Measurements from ENCODE around the gene RHO. TPM values are rescaled to one million over a fixed set of nuclear protein-coding genes. Genes with fewer than 3 reads are reported as not detected.
A peak's percentile ranks its signal among the peaks of the same experiment; 100 is the strongest.

RHO gene
- total and polyA plus RNA-seq, 2 donors (not counting 1 experiment from before 2014, with no cell fraction given), result 0.10 TPM; not detected in 1

- no peaks in the 10 kb centered on the region for H3K9me3 ChIP-seq (ENCODE audit: control extremely low read depth in 1 of 3, control insufficient read depth in 2 of 3, insufficient read depth in 1 of 3, low read length in 2 of 3)
- peaks cover 50 to 59% of the 10 kb centered on the region in 2 donors for H3K4me1 ChIP-seq (ENCODE audit: control insufficient read depth in 2 of 2, insufficient read depth in 2 of 2, low read length in 2 of 2)
- Mint-ChIP-seq H3K9me3 (ENCODE audit: insufficient read depth) (no peaks in the 10 kb centered on the region), H3K4me3 (peak overlapping the region; percentile 45), H3K4me1 (peaks cover 66% of the 10 kb centered on the region), H3K27ac (peak overlapping the region; percentile 98), H3K27me3 (no peaks in the 10 kb centered on the region)
- CTCF ChIA-PET, result interaction anchor here (2.5 to 2.8 kb wide), 2 partner anchors 53 to 85 kb away, joined by 9 to 30 read pairs; no protein-coding TSS in a partner anchor
- no peaks in the 10 kb centered on the region for H3K36me3 ChIP-seq (replicated peaks in 1 of 2; ENCODE audit: control extremely low read depth in 1 of 2, control insufficient read depth in 1 of 2, extremely low read depth in 1 of 2, insufficient read depth in 2 of 2, low read length in 1 of 2)
- no peaks in the 10 kb centered on the region for H4K20me1 ChIP-seq (ENCODE audit: control insufficient read depth, insufficient read depth, low read length, poor library complexity, severe bottlenecking)
- no peak for DNase-seq
- H3K27me3 ChIP-seq (replicated peaks in 1 of 4; ENCODE audit: control extremely low read depth in 1 of 4, control insufficient read depth in 3 of 4, insufficient read depth in 4 of 4, low read length in 3 of 4), result no peaks in the 10 kb centered on the region
- TF ChIP-seq CTCF (IDR thresholded peaks at IDR 0.05), result no peak
- no peak for TF ChIP-seq EZH2 (IDR thresholded peaks at IDR 0.05; ENCODE audit: borderline replicate concordance, insufficient read depth, low read depth, low read length, poor library complexity, severe bottlenecking)
- intact Hi-C loops (cut with micrococcal nuclease), result loop anchor here (5.0 kb wide), 4 partner anchors 83 to 537 kb away; partner anchors contain the start of genes MBD4 and RAB43
- H3K4me3 ChIP-seq (ENCODE audit: control extremely low read depth in 1 of 5, extremely low read depth in 1 of 5, insufficient read depth in 1 of 5, low read depth in 2 of 5, low read length in 4 of 5), result no peak overlapping the region
- H3K9ac ChIP-seq (ENCODE audit: low read length), result no peak overlapping the region
- WGBS (ENCODE audit: insufficient coverage), result 84% methylated on average over 14 of the region's 19 CpGs
- H3K27ac ChIP-seq (ENCODE audit: low read length in 2 of 2), result peak overlapping the region in 1 of 2 donors; percentile 83
- H3K4me2 ChIP-seq (replicated peaks; ENCODE audit: low read depth, low read length, poor library complexity, severe bottlenecking), result peak overlapping the region; percentile 82
- no peaks in the 10 kb centered on the region for H3K79me2 ChIP-seq (ENCODE audit: control insufficient read depth, insufficient read depth, low read length)
- POLR2A ChIA-PET, result interaction anchor here (1.6 to 3.4 kb wide), 3 partner anchors 17 to 50 kb away, joined by 4 to 55 read pairs (median 13); partner anchors contain the start of gene PLXND1
- ATAC-seq (ENCODE audit: low read depth), result no peak
- no peak overlapping the region for H2AFZ ChIP-seq (ENCODE audit: insufficient read depth, low read depth, low read length, poor library complexity, severe bottlenecking)
Observed at GRCh38 chr3:129575233-129575996, 47.0 kb downstream of the RHO start.

DNA sequence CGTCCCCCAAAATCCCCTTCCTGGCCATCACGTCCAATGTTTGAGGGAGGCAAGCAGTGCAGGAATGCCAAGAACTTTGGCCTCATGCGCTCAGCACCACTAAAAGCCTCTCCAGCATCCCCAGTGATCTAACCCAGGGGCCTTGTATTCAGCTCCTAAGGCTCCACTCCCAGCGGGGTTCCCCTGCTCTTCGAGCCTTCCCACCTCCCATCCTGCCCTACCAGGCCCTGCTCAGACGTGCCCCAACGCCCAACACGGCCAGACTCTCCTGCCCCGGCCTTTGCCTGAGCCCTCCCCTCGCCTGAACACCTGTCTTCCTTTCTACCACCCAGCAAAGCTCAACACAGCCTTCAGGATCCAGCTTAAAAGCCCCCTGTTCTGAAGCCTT, 47.6 kb downstream of the RHO start:
- POLR2A ChIA-PET, result interaction anchor here (1.2 to 3.4 kb wide), 6 partner anchors 12 to 51 kb away, joined by 3 to 55 read pairs (median 8); partner anchors contain the start of genes PLXND1 and RHO
- Histone ChIP-seq H4K20me1 (ENCODE audit: control insufficient read depth, insufficient read depth, low read length, poor library complexity, severe bottlenecking) (no peaks in the 10 kb centered on the region), H3K9ac (ENCODE audit: low read length) (no peak overlapping the region), H3K36me3 (replicated peaks in 1 of 2; ENCODE audit: control extremely low read depth in 1 of 2, control insufficient read depth in 1 of 2, extremely low read depth in 1 of 2, insufficient read depth in 2 of 2, low read length in 1 of 2) (no peaks in the 10 kb centered on the region), H3K9me3 (ENCODE audit: control extremely low read depth in 1 of 3, control insufficient read depth in 2 of 3, insufficient read depth in 1 of 3, low read length in 2 of 3) (no peaks in the 10 kb centered on the region), H2AFZ (ENCODE audit: insufficient read depth, low read depth, low read length, poor library complexity, severe bottlenecking) (no peak overlapping the region), H3K4me3 (ENCODE audit: control extremely low read depth in 1 of 5, extremely low read depth in 1 of 5, insufficient read depth in 1 of 5, low read depth in 2 of 5, low read length in 4 of 5) (no peak overlapping the region), H3K79me2 (ENCODE audit: control insufficient read depth, insufficient read depth, low read length) (no peaks in the 10 kb centered on the region), H3K27me3 (replicated peaks in 1 of 4; ENCODE audit: control extremely low read depth in 1 of 4, control insufficient read depth in 3 of 4, insufficient read depth in 4 of 4, low read length in 3 of 4) (no peaks in the 10 kb centered on the region), H3K4me2 (replicated peaks; ENCODE audit: low read depth, low read length, poor library complexity, severe bottlenecking) (peak overlapping the region; percentile 82), H3K27ac (ENCODE audit: low read length in 2 of 2) (peak overlapping the region; percentile 69 to 83), H3K4me1 (ENCODE audit: control insufficient read depth in 2 of 2, insufficient read depth in 2 of 2, low read length in 2 of 2) (peaks cover 50 to 59% of the 10 kb centered on the region in 2 donors)
- ATAC-seq (ENCODE audit: low read depth) (no peak), DNase-seq (no peak)
- Mint-ChIP-seq H3K4me3 (peak overlapping the region; percentile 83), H3K9me3 (ENCODE audit: insufficient read depth) (no peaks in the 10 kb centered on the region), H3K27ac (peak overlapping the region; percentile 98), H3K4me1 (peaks cover 68% of the 10 kb centered on the region), H3K27me3 (no peaks in the 10 kb centered on the region)
- WGBS (ENCODE audit: insufficient coverage), result 74% methylated on average over 9 of the region's 10 CpGs
- CTCF ChIA-PET, result interaction anchor here (1.1 to 2.9 kb wide), 5 partner anchors 30 to 193 kb away, joined by 3 to 30 read pairs (median 9); partner anchors contain the start of genes PLXND1 and RHO
- intact Hi-C loops (cut with micrococcal nuclease), result loop anchor here (1.0 to 5.0 kb wide), 7 partner anchors 50 to 536 kb away; partner anchors contain the start of genes HMCES, MBD4 and RAB43
- no peak for TF ChIP-seq EZH2 (IDR thresholded peaks at IDR 0.05; ENCODE audit: borderline replicate concordance, insufficient read depth, low read depth, low read length, poor library complexity, severe bottlenecking)
- TF ChIP-seq CTCF (IDR thresholded peaks at IDR 0.05), result no peak

All from B cell (primary cell).